ENCODE results near the gene SLC66A1. TPM values are rescaled to one million over a fixed set of nuclear protein-coding genes. Genes with fewer than 3 reads are reported as not detected.

The SLC66A1 gene
- total RNA-seq, 4 donors from 2014 or later = 19.1 to 53.9 (median 35.3) TPM

DNA sequence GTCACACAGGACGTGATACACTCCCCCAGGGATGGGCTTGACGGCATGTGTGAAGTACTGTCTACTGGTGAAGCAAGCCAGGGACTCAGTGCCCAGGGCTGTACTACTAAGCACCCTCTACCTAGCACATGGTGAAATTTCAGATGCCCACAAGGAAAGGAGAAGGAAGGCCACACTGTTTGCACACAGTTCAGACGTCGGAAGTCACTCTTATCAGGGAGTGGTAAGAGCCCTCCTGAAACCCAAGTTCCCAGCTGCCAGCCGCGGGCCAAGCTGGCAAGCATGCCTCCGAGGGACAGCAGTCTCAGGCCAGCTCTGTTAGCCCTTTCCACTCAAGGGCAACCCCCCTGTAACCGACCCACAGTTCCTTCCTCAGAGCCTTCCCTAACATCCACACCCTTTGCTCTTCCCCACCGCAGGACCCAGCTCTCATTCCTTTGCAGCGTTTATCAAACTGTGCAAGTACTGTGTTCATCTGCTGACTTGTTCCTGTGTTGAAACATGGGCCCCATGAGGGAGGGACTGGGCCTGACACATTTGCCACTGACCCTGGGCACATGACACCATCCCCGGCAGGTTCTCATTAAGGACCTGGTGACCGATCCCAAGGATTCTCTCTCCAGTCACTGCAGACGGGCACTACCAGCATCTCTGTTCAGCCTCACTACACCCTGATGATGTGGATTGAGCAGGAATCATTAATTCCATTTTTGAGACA lies 58.5 kb downstream of the SLC66A1 start:
- intact Hi-C loops (cut with DNase I; ENCODE audit: low total_unique reads) (no loop called here), in situ Hi-C loops (cut with MboI; ENCODE audit: low pct_ligation_motif_present in 1 of 4, low pct_unique_long_range_greater_than_20kb in 1 of 4, low sequenced_read_pairs in 3 of 4) (no loop called here)
- Histone ChIP-seq H3K27me3 (no peaks in the 10 kb centered on the region), H3K4me1 (peaks cover 0 to 26% (median 17%) of the 10 kb centered on the region in 4 donors), H3K4me3 (no peak overlapping the region), H3K9me3 (no peaks in the 10 kb centered on the region), H3K36me3 (peaks cover 0 to 4% (median 0%) of the 10 kb centered on the region in 4 donors), H3K27ac (no peak overlapping the region)
- TF ChIP-seq, protein P1, sequence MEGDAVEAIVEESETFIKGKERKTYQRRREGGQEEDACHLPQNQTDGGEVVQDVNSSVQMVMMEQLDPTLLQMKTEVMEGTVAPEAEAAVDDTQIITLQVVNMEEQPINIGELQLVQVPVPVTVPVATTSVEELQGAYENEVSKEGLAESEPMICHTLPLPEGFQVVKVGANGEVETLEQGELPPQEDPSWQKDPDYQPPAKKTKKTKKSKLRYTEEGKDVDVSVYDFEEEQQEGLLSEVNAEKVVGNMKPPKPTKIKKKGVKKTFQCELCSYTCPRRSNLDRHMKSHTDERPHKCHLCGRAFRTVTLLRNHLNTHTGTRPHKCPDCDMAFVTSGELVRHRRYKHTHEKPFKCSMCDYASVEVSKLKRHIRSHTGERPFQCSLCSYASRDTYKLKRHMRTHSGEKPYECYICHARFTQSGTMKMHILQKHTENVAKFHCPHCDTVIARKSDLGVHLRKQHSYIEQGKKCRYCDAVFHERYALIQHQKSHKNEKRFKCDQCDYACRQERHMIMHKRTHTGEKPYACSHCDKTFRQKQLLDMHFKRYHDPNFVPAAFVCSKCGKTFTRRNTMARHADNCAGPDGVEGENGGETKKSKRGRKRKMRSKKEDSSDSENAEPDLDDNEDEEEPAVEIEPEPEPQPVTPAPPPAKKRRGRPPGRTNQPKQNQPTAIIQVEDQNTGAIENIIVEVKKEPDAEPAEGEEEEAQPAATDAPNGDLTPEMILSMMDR (IDR thresholded peaks at IDR 0.05) = no peak
- TF ChIP-seq POLR2AphosphoS5 (IDR thresholded peaks at IDR 0.05) (no peak), POLR2A (IDR thresholded peaks at IDR 0.05) (no peak), EP300 (IDR thresholded peaks at IDR 0.05; ENCODE audit: low read depth) (no peak)
- 84 to 85% methylated on average over 2 to 13 of the region's 13 CpGs for WGBS, 2 donors (ENCODE audit: low coverage in 1 of 2)
- DNase-seq = no peak

DNA sequence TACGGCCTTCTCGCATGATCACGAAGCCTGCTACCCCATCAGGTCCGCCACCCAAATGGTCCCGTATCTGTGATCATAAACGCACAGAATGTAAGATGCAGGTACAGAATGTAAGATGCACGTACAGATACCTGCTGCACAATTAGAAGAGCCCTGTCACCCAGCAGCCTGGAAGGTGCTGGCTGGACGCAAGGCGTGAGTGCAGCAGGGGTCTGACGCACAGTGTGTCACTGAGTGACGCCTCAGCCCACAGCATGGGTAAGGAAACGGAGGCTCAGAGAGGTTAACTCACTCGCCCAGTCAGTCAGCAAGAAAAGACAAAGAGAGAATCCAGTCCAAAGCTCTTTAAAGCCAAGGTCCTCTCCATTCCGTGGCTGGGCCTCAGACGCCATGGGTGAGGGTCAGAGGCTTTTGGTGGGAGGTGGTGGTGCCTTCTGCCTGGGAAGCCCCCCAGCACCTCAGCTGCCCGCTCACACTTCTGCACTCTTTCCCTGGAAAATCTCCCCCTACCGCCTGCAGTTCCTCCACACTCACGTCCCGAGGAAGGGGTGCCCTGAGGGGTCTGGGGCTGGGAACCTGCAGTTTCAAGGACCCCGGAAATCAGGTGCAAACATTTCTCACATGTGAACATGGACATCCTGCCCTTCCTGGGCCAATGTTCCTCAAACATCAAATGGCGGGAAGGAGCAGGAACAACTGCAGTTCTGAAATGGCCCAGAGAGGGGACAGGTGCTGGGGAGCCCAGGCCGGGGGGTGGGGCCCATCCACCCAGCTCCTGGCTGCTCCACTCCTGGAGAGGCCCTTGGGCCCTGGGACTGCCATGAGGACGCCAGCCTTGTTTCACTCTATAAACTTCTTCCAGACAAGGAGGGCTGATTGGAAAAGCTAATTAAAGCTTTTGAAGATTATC lies 59.4 kb downstream of the SLC66A1 start:
- Histone ChIP-seq H3K27ac (no peak overlapping the region), H3K4me1 (peaks cover 0 to 24% (median 15%) of the 10 kb centered on the region in 4 donors), H3K4me3 (no peak overlapping the region), H3K9me3 (no peaks in the 10 kb centered on the region), H3K27me3 (no peaks in the 10 kb centered on the region), H3K36me3 (peaks cover 0 to 5% (median 0%) of the 10 kb centered on the region in 4 donors)
- WGBS, 2 donors (ENCODE audit: low coverage in 1 of 2) = 86 to 95% methylated on average over 10 to 23 of the region's 23 CpGs
- no peak for DNase-seq
- intact Hi-C loops (cut with DNase I; ENCODE audit: low total_unique reads) (no loop called here), in situ Hi-C loops (cut with MboI; ENCODE audit: low pct_ligation_motif_present in 1 of 4, low pct_unique_long_range_greater_than_20kb in 1 of 4, low sequenced_read_pairs in 3 of 4) (no loop called here)
- TF ChIP-seq EP300 (IDR thresholded peaks at IDR 0.05; ENCODE audit: low read depth) (no peak), POLR2AphosphoS5 (IDR thresholded peaks at IDR 0.05) (no peak), POLR2A (IDR thresholded peaks at IDR 0.05) (no peak)
- TF ChIP-seq, protein P1 (IDR thresholded peaks at IDR 0.05) = no peak

DNA sequence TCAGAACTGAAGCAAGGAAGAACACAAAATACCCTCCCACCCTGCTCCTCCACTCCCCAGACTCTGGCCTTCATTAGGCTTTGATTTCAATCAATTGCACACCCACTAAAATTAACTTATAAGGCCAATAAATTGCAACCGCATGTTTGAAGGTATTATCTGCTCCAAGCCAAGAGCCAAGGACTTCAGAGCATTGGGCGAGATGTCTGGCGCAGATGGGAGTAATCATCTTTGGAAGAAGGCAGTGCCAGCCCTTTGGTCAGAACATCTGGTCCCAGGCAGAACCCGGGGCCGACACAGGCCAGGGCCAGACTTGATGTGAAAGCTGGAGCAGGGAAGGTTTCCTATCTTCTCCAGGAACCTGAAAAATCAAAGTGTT lies 60.0 kb downstream of the SLC66A1 start:
- 93% methylated on average over 5 of the region's 5 CpGs; no CpG with 5 or more reads in 1 of the 2 donors for WGBS, 2 donors (ENCODE audit: low coverage in 1 of 2)
- no peaks in the 10 kb centered on the region for H3K9me3 ChIP-seq
- H3K4me1 ChIP-seq = peaks cover 0 to 19% (median 9%) of the 10 kb centered on the region in 4 donors
- no peak overlapping the region for H3K27ac ChIP-seq
- in situ Hi-C loops (cut with MboI; ENCODE audit: low pct_ligation_motif_present in 1 of 4, low pct_unique_long_range_greater_than_20kb in 1 of 4, low sequenced_read_pairs in 3 of 4) (no loop called here), intact Hi-C loops (cut with DNase I; ENCODE audit: low total_unique reads) (no loop called here)
- no peak for TF ChIP-seq POLR2A (IDR thresholded peaks at IDR 0.05)
- TF ChIP-seq POLR2AphosphoS5 (IDR thresholded peaks at IDR 0.05) = no peak
- TF ChIP-seq EP300 (IDR thresholded peaks at IDR 0.05; ENCODE audit: low read depth) = no peak
- TF ChIP-seq, protein P1 (IDR thresholded peaks at IDR 0.05) = no peak
- H3K27me3 ChIP-seq = no peaks in the 10 kb centered on the region
- no peak for DNase-seq
- peaks cover 0 to 9% (median under 1%) of the 10 kb centered on the region in 4 donors for H3K36me3 ChIP-seq
- H3K4me3 ChIP-seq = no peak overlapping the region

DNA sequence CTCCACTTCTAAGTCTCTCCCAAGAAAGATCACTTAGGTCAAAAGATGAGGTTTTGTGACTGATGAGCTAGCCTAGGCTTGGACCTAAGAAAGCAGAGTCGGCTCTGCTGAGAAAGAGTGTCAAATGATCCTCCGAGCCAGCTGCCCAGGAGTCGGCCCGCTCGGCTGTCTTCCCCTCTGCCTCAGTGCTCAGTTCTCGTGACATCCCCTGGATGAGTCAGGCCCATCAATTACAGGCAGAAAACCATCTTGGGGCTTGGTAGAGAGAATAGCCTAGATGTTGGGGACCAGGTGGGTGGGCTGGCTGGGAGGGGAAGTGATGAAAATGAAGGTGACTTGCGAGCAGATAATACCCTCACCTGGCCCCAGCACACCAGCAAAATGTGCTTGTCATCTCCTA lies 60.5 kb downstream of the SLC66A1 start:
- H3K9me3 ChIP-seq = no peaks in the 10 kb centered on the region
- H3K36me3 ChIP-seq = peaks cover 0 to 14% (median 3%) of the 10 kb centered on the region in 4 donors
- intact Hi-C loops (cut with DNase I; ENCODE audit: low total_unique reads) = no loop called here
- no peak for DNase-seq
- peaks cover 0 to 17% (median 7%) of the 10 kb centered on the region in 4 donors for H3K4me1 ChIP-seq
- WGBS, 2 donors (ENCODE audit: low coverage in 1 of 2) = 86% methylated on average over 7 of the region's 7 CpGs; no CpG with 5 or more reads in 1 of the 2 donors
- in situ Hi-C loops (cut with MboI; ENCODE audit: low pct_ligation_motif_present in 1 of 4, low pct_unique_long_range_greater_than_20kb in 1 of 4, low sequenced_read_pairs in 3 of 4) = no loop called here
- peak overlapping the region in 1 of 4 donors; percentile 37 for H3K27ac ChIP-seq
- H3K4me3 ChIP-seq = no peak overlapping the region
- no peak for TF ChIP-seq EP300 (IDR thresholded peaks at IDR 0.05; ENCODE audit: low read depth)
- TF ChIP-seq, protein P1 (IDR thresholded peaks at IDR 0.05) = no peak
- TF ChIP-seq POLR2AphosphoS5 (IDR thresholded peaks at IDR 0.05) = no peak
- no peak for TF ChIP-seq POLR2A (IDR thresholded peaks at IDR 0.05)
- no peaks in the 10 kb centered on the region for H3K27me3 ChIP-seq
